H1 (cell line): ENCODE results near the gene TEX22. TPM values are rescaled to one million over a fixed set of nuclear protein-coding genes. Genes with fewer than 3 reads are reported as not detected.

Experiments
- CTCF ChIA-PET: fragments of 300-600 bp; sonication (Branson Sonifier 250); formaldehyde crosslinking; loops from one replicate; lab custom pipeline; 2021; ENCODE audit not compliant: partially characterized antibody; lab: Charles Lee
- POLR2A ChIA-PET: fragments of 300-600 bp; sonication (Branson Sonifier 250); formaldehyde crosslinking; loops from one replicate; lab custom pipeline; 2021; ENCODE audit warnings: inconsistent platforms; ENCODE audit not compliant: partially characterized antibody; lab: Charles Lee
- DNase-seq, 2 experiments: peaks; one replicate each; pipeline versions ENCODE4 v3.0.0 to v3.0.0-alpha.2; 2010 to 2022; ENCODE audit warnings: low spot score in 2 of 2, low read depth in 1 of 2, mixed read lengths in 1 of 2
- FAIRE-seq: peaks from 2 replicates; lab custom pipeline; 2011; peaks lifted over from hg19 to GRCh38; lab: Jason Lieb, UNC
- H2AFZ ChIP-seq: 2 replicates; pipeline ENCODE4 v1.8.1; 2012; ENCODE audit warnings: low read length, inconsistent platforms
- H2AK5ac ChIP-seq: 2 replicates; pipeline ENCODE4 v1.6.1; 2013; ENCODE audit warnings: low read depth, low read length
- H2BK120ac ChIP-seq: replicated peaks from 2 replicates; pipeline ENCODE3; 2013; ENCODE audit warnings: low read depth, low read length, inconsistent platforms
- H2BK12ac ChIP-seq: 2 replicates; pipeline ENCODE4 v1.6.1; 2013; ENCODE audit warnings: low read depth, low read length
- H2BK15ac ChIP-seq: 2 replicates; pipeline ENCODE4 v1.6.1; 2013; ENCODE audit warnings: low read length
- H2BK20ac ChIP-seq: 2 replicates; pipeline ENCODE4 v1.6.1; 2013; ENCODE audit warnings: low read length
- H2BK5ac ChIP-seq: 2 replicates; pipeline ENCODE4 v1.6.1; 2013; ENCODE audit warnings: low read depth, low read length
- H3K14ac ChIP-seq: 2 replicates; pipeline ENCODE4 v1.6.1; 2013; ENCODE audit warnings: inconsistent platforms; ENCODE audit not compliant: insufficient read length
- H3K18ac ChIP-seq: 2 replicates; pipeline ENCODE4 v1.6.1; 2013; ENCODE audit warnings: low read length; ENCODE audit errors: extremely low read depth
- H3K23ac ChIP-seq: 2 replicates; pipeline ENCODE4 v1.6.1; 2013; ENCODE audit warnings: inconsistent platforms; ENCODE audit not compliant: insufficient read length
- H3K23me2 ChIP-seq: 2 replicates; pipeline ENCODE4 v1.6.1; 2013; ENCODE audit warnings: low read depth, low read length
- H3K27ac ChIP-seq: 2 replicates; pipeline ENCODE4 v1.6.1; 2011; ENCODE audit warnings: low read depth, low read length, inconsistent platforms
- H3K27me3 ChIP-seq, 4 experiments: replicated peaks in 1 of 4; 1 replicate in 1 of 4; 2 replicates in 3 of 4; pipeline versions ENCODE4 v1.6.1 to v1.8.1; 2011 to 2013; ENCODE audit warnings: low read length in 3 of 4, mild to moderate bottlenecking in 3 of 4, inconsistent platforms in 2 of 4, mixed read lengths in 2 of 4, moderate library complexity in 1 of 4; ENCODE audit not compliant: control insufficient read depth in 3 of 4, insufficient read depth in 3 of 4; ENCODE audit errors: extremely low read depth in 1 of 4
- H3K36me3 ChIP-seq, 4 experiments: 2 replicates each; pipeline versions ENCODE4 v1.6.1 to v1.8.1; 2011 to 2013; ENCODE audit warnings: mild to moderate bottlenecking in 4 of 4, low read length in 3 of 4, moderate library complexity in 2 of 4, control low read depth in 1 of 4, inconsistent platforms in 1 of 4; ENCODE audit not compliant: insufficient read depth in 4 of 4, control insufficient read depth in 2 of 4
- H3K4ac ChIP-seq: replicated peaks from 2 replicates; pipeline ENCODE3; 2013; ENCODE audit warnings: low read length, low read depth, mixed read lengths, inconsistent platforms; ENCODE audit not compliant: insufficient read length
- H3K4me1 ChIP-seq, 4 experiments: replicated peaks in 1 of 4; 1 replicate in 1 of 4; 2 replicates in 3 of 4; pipeline versions ENCODE4 v1.6.1 to v1.8.1; 2011 to 2013; ENCODE audit warnings: low read length in 3 of 4, inconsistent platforms in 2 of 4, mixed read lengths in 1 of 4; ENCODE audit not compliant: insufficient read depth in 4 of 4, control insufficient read depth in 3 of 4
- H3K4me2 ChIP-seq, 2 experiments: 2 replicates each; pipeline versions ENCODE4 v1.6.1 to v1.8.1; 2011 to 2013; ENCODE audit warnings: low read depth in 2 of 2, low read length in 2 of 2, control low read depth in 1 of 2, inconsistent platforms in 1 of 2, mild to moderate bottlenecking in 1 of 2; ENCODE audit not compliant: insufficient read depth in 1 of 2
- H3K4me3 ChIP-seq, 4 experiments: fragments of 200-600, 300-600 bp in 1 of 4; sonication (generic), shearing (Covaris generic), sonication (Bioruptor Twin) in 1 of 4; 2 replicates each; pipeline versions ENCODE4 v1.5.1 to v1.8.1; 2011 to 2016; ENCODE audit warnings: low read length in 4 of 4, low read depth in 3 of 4, control low read depth in 2 of 4, inconsistent platforms in 2 of 4, mild to moderate bottlenecking in 2 of 4, mixed read lengths in 1 of 4, moderate library complexity in 1 of 4; ENCODE audit not compliant: insufficient read depth in 2 of 4; ENCODE audit errors: extremely low read depth in 1 of 4
- H3K56ac ChIP-seq: replicated peaks from 2 replicates; pipeline ENCODE3; 2013; ENCODE audit warnings: low read depth, mild to moderate bottlenecking, mixed read lengths, low read length, inconsistent platforms; ENCODE audit not compliant: insufficient read length
- H3K79me1 ChIP-seq: 2 replicates; pipeline ENCODE4 v1.6.1; 2013; ENCODE audit warnings: low read depth, low read length, control low read depth
- H3K79me2 ChIP-seq, 2 experiments: 2 replicates each; pipeline versions ENCODE4 v1.6.1 to v1.8.1; 2012 to 2013; ENCODE audit warnings: low read length in 2 of 2, mild to moderate bottlenecking in 2 of 2, inconsistent platforms in 1 of 2; ENCODE audit not compliant: insufficient read depth in 2 of 2, control insufficient read depth in 1 of 2
- H3K9ac ChIP-seq, 4 experiments: replicated peaks in 1 of 4; 1 replicate in 1 of 4; 2 replicates in 3 of 4; pipeline versions ENCODE4 v1.6.1 to v1.8.1; 2011 to 2013; ENCODE audit warnings: low read depth in 3 of 4, low read length in 3 of 4, control low read depth in 2 of 4, mild to moderate bottlenecking in 2 of 4, moderate library complexity in 2 of 4, inconsistent platforms in 1 of 4; ENCODE audit errors: extremely low read depth in 1 of 4
- H3K9me3 ChIP-seq, 2 experiments: 2 replicates each; pipeline versions ENCODE4 v1.6.1 to v1.8.1; 2012 to 2013; ENCODE audit warnings: mild to moderate bottlenecking in 2 of 2, moderate library complexity in 2 of 2, control low read depth in 1 of 2, inconsistent platforms in 1 of 2, low read depth in 1 of 2, low read length in 1 of 2, mixed read lengths in 1 of 2; ENCODE audit not compliant: insufficient read depth in 2 of 2
- H4K20me1 ChIP-seq, 2 experiments: replicated peaks in 1 of 2; 2 replicates each; pipeline versions ENCODE3 to v1.8.1; 2011 to 2013; ENCODE audit warnings: inconsistent platforms in 2 of 2, low read length in 2 of 2, mild to moderate bottlenecking in 1 of 2; ENCODE audit not compliant: insufficient read depth in 2 of 2, control insufficient read depth in 1 of 2
- H4K5ac ChIP-seq: 2 replicates; pipeline ENCODE4 v1.6.1; 2013; ENCODE audit warnings: low read length, low read depth, mixed read lengths, inconsistent platforms; ENCODE audit not compliant: insufficient read length
- H4K8ac ChIP-seq: 2 replicates; pipeline ENCODE4 v1.8.0; 2013; ENCODE audit warnings: mild to moderate bottlenecking, moderate library complexity, low read length, inconsistent platforms; ENCODE audit not compliant: insufficient read depth; ENCODE audit errors: extremely low read depth
- H4K91ac ChIP-seq: replicated peaks from 2 replicates; pipeline ENCODE3; 2013; ENCODE audit warnings: low read length, mixed read lengths, inconsistent platforms; ENCODE audit not compliant: insufficient read length
- PHF8 ChIP-seq: fragments of 200-600 bp; sonication (generic); conservative IDR thresholded peaks from 2 replicates; pipeline ENCODE4 v1.7.1; 2012; ENCODE audit warnings: low read depth, mild to moderate bottlenecking, inconsistent platforms, low read length, moderate library complexity
- WGBS, 2 experiments: shearing (Covaris generic) in 1 of 2; methylation state at CpG; one replicate each; pipeline versions ENCODE4 v1.1.6 to v1.1.7; 2013 to 2015; ENCODE audit warnings: low lambda C conversion rate in 2 of 2, mixed read lengths in 2 of 2, inconsistent platforms in 1 of 2, low coverage in 1 of 2, missing lambda C conversion rate in 1 of 2; ENCODE audit not compliant: insufficient replicate concordance in 2 of 2, insufficient coverage in 1 of 2, insufficient read length in 1 of 2; ENCODE audit errors: extremely low coverage in 1 of 2, missing lambda C conversion rate in 1 of 2; 5-methylcytosine and 5-hydroxymethylcytosine counted together
- polyA plus RNA-seq, 7 experiments: library from polyadenylated mRNA; depleted of rRNA in 3 of 7; stranded (reverse) in 5 of 7; unstranded in 2 of 7; fragments of >200 nt in 5 of 7; fragments of 200-250 nt in 2 of 7; gene quantifications; 1 replicate in 5 of 7; 2 replicates in 1 of 7; 4 replicates in 1 of 7; pipeline versions ENCODE4 v1.2.1 to v1.2.3, GENCODE V29; 2011 to 2013; ENCODE audit warnings: missing spikeins in 2 of 7, mixed read lengths in 2 of 7
- total RNA-seq: library from RNA; stranded (reverse); fragmentation: NEBNext Ultra II Directional; extraction: Animal tissue kit (Norgen Biotek cat#: 25700); gene quantifications from 2 replicates; pipeline ENCODE4 v1.2.1, GENCODE V29; 2021

TEX22 gene
- total and polyA plus RNA-seq, 2 of the 8 experiments (the other 6 are each of a cell fraction or from before 2014, with no cell fraction given) = 0.24 to 0.39 TPM

DNA sequence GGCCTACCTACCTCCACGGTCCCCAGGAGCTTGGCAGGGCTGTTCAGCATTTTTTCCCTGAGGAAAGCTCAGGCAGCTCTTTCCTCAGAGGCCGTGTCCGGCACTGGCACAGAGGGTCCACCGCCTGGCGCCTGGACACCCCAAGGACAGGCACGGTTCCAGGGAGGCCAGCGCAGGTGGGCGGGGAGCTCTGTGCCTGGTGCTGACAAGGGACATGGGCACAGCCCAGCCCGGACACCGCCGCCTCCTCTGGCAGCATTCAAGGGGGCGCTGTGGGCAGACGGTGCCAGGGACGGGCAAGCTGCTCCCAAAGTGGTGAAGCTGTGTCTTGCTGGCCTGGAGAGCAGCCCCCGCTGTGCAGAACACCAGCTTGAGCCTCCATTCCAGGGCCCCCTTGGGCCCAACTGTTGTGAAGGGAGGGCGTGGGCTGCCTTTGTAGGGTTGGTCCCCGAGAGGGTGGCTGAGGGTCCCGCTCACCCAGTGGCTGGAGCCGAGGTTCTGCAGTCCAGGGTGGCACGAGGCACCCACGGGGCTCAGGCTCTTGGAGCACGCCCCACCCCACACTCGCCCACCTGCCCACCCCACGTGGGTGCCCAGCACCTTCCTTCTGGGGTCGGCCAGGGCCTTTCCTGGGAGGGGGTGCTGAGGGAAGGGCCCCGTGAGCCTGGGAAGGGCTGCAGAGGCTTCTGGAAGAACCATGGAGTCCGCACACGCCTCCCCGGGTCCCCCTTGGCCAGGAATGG, 29.3 kb upstream of the TEX22 start:
- H3K27ac ChIP-seq = no peak overlapping the region
- no peak overlapping the region for H3K56ac ChIP-seq
- H3K4ac ChIP-seq = no peak overlapping the region
- H4K20me1 ChIP-seq = peaks cover 2 to 3% of the 10 kb centered on the region in 2 experiments
- no peak overlapping the region for H2AK5ac ChIP-seq
- H3K79me2 ChIP-seq = no peaks in the 10 kb centered on the region
- ChIA-PET CTCF (interaction anchor here (0.9 to 4.7 kb wide), 6 partner anchors 17 to 277 kb away, joined by 3 to 24 read pairs (median 4); no protein-coding TSS in a partner anchor), POLR2A (no interaction called here)
- H2BK5ac ChIP-seq = no peak overlapping the region
- H2BK120ac ChIP-seq = no peak overlapping the region
- no peak overlapping the region for H3K23ac ChIP-seq
- no peak overlapping the region for H2BK15ac ChIP-seq
- no peak overlapping the region for H2BK12ac ChIP-seq
- H3K4me1 ChIP-seq = no peaks in the 10 kb centered on the region
- H2BK20ac ChIP-seq = no peak overlapping the region
- H4K91ac ChIP-seq = no peak overlapping the region
- H3K4me3 ChIP-seq = no peak overlapping the region
- H3K23me2 ChIP-seq = no peaks in the 10 kb centered on the region
- DNase-seq (no peak), FAIRE-seq (no peak)
- H4K8ac ChIP-seq = no peak overlapping the region
- peaks cover 0 to 4% (median 0%) of the 10 kb centered on the region in 4 experiments; a peak in 1 of 8 replicates for H3K36me3 ChIP-seq
- no peak overlapping the region for H3K9ac ChIP-seq
- H3K9me3 ChIP-seq = 0 out of 4 replicates have a peak, but pooled peaks cover 0 to 4% of the 10 kb centered on the region in 2 experiments
- H4K5ac ChIP-seq = no peak overlapping the region
- no peaks in the 10 kb centered on the region for H3K79me1 ChIP-seq
- H3K4me2 ChIP-seq = no peak overlapping the region
- no peaks in the 10 kb centered on the region; a peak in 1 of 7 replicates for H3K27me3 ChIP-seq
- no peak overlapping the region for H3K18ac ChIP-seq
- H2AFZ ChIP-seq = no peak overlapping the region
- WGBS, 2 experiments = 92% methylated on average over 22 of the region's 29 CpGs; no CpG with 5 or more reads in 1 of the 2 experiments
- H3K14ac ChIP-seq = no peak overlapping the region
- TF ChIP-seq PHF8 = no peak
